ENCODE measurements around the gene HAVCR1.

Gene HAVCR1

DNA sequence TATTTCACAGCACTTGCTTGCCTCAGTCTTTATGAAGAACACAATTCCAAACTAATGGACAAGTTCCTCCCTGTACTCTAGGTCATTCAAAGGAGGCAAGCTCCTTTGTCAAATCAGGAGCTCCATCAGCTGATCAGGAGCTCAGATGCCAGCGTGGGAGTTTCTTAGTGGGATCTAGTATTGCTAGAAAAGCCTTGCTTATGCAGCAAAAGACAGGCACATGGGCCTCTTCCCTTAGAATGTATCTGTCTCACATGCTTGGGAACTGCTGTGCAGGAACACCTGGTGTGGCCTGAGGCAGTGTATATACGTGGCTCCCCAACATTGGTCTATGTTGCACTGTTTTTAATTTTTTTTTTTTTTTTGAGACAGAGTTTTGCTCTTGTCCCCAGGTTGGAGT lies 21.4 kb upstream of the HAVCR1 start:
- H3K27ac ChIP-seq: no peak overlapping the region
- no peak for TF ChIP-seq ZFX (IDR thresholded peaks at IDR 0.05)

DNA sequence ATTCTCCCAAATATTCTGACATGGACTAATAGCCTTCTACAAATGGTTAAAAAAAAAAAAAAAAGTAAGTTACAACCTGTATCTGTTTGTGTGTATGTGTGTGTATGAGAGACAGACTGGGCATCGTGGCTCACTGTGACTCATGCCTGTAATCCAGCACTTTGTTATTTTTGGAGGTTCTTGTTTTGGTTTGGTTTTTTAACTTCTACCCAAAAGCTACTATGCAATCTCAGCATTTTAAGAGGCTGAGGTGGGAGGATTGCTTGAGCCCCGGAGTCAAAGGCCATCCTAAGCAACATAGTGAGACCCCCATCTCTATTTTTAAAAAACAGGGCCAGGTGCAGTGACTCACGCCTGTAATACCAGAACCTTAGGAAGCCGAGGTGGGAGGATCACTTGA lies 17.6 kb upstream of the HAVCR1 start:
- TF ChIP-seq ZFX (IDR thresholded peaks at IDR 0.05): no peak
- TF ChIP-seq, protein P1, sequence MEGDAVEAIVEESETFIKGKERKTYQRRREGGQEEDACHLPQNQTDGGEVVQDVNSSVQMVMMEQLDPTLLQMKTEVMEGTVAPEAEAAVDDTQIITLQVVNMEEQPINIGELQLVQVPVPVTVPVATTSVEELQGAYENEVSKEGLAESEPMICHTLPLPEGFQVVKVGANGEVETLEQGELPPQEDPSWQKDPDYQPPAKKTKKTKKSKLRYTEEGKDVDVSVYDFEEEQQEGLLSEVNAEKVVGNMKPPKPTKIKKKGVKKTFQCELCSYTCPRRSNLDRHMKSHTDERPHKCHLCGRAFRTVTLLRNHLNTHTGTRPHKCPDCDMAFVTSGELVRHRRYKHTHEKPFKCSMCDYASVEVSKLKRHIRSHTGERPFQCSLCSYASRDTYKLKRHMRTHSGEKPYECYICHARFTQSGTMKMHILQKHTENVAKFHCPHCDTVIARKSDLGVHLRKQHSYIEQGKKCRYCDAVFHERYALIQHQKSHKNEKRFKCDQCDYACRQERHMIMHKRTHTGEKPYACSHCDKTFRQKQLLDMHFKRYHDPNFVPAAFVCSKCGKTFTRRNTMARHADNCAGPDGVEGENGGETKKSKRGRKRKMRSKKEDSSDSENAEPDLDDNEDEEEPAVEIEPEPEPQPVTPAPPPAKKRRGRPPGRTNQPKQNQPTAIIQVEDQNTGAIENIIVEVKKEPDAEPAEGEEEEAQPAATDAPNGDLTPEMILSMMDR (conservative IDR thresholded peaks at IDR 0.05): no peak
- H3K27ac ChIP-seq: no peak overlapping the region

DNA sequence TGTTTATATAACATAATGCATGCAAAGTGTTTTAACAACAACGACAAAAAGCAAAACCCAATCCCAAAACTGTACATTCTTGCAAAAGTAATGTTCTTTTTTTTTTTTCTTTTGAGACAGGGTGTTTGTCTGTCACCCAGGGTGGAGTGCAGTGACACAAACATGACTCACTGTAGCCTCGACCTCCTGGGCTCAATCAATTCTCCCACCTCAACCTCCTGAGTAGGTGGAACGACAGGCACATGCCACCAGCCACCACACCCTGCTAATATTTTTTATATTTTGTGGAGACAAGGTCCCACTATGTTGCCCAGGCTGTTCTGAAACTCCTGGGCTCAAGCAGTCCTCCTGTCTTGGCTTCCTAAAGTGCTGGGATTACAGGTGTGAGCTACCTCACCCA lies 13.6 kb upstream of the HAVCR1 start:
- no peak overlapping the region for H3K27ac ChIP-seq
- no peak for TF ChIP-seq ZFX (IDR thresholded peaks at IDR 0.05)

DNA sequence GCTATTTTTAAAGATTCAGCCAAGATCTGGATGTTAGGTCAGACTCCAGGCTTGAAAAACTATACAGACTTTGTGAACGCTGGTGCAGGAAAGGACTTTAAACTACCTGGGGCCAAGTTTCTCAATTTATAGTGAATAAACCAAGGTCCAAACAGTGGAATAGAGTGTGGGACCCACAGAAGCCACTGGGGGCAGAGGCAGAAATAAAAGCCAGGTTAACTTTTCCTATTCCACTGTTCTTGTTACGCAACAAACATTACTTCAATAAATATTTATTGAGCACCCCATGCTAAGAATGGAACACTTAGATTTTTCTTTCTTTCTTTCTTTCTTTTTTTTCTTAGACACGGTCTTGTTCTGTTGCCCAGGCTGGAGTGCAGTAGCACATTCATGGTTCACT lies 11.0 kb upstream of the HAVCR1 start:
- H3K27ac ChIP-seq: no peak overlapping the region
- TF ChIP-seq, protein P1 (conservative IDR thresholded peaks at IDR 0.05): no peak; the same call in 1 of the 2 replicates
- TF ChIP-seq ZFX (IDR thresholded peaks at IDR 0.05): no peak

DNA sequence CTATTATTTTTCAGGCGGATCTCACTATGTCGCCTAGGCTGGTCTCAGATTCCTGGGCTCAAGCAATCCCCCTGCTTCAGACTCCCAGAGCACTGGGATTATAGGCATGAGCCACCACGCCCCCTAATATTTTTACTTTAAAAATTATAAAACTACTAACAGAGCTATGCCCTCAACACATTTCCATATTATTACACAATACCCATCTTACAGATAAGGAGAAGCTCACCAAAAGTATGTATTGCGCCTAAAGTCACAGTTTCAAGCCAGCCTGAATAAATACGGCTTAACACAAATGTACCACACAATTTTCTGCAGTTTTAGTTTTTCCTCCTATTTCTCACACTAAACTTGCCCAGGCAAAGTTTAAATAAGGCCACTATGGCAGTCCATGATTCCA lies 9.9 kb upstream of the HAVCR1 start:
- TF ChIP-seq ZFX (IDR thresholded peaks at IDR 0.05): no peak
- TF ChIP-seq, protein P1 (conservative IDR thresholded peaks at IDR 0.05): no peak
- no peak overlapping the region for H3K27ac ChIP-seq

DNA sequence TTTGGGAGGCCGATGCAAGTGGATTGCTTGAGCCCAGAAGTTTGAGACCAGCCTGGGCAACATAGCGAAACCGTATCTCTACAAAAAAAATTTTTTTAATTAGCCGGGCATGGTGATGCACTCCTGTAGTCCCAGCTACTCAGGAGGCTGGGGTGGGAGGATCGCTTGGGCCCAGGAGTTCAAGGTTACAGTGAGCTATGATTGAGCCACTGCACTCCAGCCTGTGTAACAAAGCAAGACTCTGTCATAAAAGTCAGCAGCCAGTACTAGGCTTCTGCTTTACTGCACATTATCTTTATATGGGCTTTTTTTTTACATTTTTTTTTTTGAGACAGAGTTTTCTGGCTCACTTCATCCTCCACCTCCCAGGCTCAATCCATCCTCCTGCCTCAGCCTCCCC lies 9.4 kb upstream of the HAVCR1 start:
- H3K27ac ChIP-seq: no peak overlapping the region
- TF ChIP-seq ZFX (IDR thresholded peaks at IDR 0.05): no peak
- TF ChIP-seq, protein P1 (conservative IDR thresholded peaks at IDR 0.05): no peak

DNA sequence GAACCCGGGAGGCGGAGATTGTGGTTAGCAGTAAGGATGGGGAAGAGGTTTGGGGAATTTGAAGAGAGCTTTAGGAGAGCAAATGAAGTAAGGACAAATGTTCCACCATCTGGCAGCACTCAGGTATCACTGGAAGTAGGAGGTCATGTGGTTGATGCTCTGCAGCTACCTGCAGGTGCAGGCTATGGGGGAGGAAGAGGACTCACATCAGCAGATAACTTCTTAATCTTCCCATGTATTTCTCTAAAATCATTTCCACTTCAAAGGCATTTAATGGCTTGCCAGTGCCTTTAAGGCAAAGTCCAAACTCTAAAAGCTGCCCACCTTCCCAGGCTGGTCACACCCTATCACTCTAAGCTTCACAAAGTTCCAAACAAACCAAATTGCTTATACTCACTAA lies 8.1 kb upstream of the HAVCR1 start:
- no peak overlapping the region for H3K27ac ChIP-seq

DNA sequence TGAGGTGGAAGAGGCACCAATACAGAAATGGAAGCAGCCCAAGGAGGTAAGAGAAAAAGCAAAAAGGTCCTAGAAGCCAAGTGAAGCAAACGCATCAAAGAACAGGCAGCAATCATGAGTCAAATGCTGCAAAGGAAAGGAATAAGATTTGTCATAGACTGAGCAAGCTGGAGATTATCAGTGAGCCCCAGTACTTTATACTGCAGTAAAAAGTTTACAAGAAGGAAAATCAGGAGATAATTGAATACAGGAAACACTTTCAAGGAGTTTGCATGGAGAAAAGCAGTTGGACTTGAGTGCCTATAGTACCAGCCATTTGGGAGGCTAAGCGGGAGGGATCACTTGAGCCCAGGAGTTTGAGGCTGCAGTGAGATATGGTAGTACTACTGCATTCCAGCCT lies 7.2 kb upstream of the HAVCR1 start:
- no peak overlapping the region for H3K27ac ChIP-seq
- TF ChIP-seq ZFX (IDR thresholded peaks at IDR 0.05): no peak
- TF ChIP-seq, protein P1 (conservative IDR thresholded peaks at IDR 0.05): no peak

More for the DNA sequence above, 8.1 kb upstream of the HAVCR1 start:
- TF ChIP-seq ZFX (IDR thresholded peaks at IDR 0.05): no peak
- TF ChIP-seq, protein P1 (conservative IDR thresholded peaks at IDR 0.05): no peak

All from C4-2B (cell line).